ENCODE results near the gene MAML1.

GRCh38 chr5:179729303-179729702, 3.3 kb upstream of the MAML1 start:
- TF ChIP-seq, protein P1, sequence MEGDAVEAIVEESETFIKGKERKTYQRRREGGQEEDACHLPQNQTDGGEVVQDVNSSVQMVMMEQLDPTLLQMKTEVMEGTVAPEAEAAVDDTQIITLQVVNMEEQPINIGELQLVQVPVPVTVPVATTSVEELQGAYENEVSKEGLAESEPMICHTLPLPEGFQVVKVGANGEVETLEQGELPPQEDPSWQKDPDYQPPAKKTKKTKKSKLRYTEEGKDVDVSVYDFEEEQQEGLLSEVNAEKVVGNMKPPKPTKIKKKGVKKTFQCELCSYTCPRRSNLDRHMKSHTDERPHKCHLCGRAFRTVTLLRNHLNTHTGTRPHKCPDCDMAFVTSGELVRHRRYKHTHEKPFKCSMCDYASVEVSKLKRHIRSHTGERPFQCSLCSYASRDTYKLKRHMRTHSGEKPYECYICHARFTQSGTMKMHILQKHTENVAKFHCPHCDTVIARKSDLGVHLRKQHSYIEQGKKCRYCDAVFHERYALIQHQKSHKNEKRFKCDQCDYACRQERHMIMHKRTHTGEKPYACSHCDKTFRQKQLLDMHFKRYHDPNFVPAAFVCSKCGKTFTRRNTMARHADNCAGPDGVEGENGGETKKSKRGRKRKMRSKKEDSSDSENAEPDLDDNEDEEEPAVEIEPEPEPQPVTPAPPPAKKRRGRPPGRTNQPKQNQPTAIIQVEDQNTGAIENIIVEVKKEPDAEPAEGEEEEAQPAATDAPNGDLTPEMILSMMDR (IDR thresholded peaks at IDR 0.05): no peak
- TF ChIP-seq POLR2A (IDR thresholded peaks at IDR 0.05): no peak
- TF ChIP-seq POLR2AphosphoS5 (IDR thresholded peaks at IDR 0.05): no peak
